ENCODE measurements around the gene NOL9.
"Not testable (repeated sequence)": the region's sequence is repeated elsewhere in the genome, so short reads cannot be mapped to it uniquely, and the experiment has no call there.

NOL9 gene

DNA sequence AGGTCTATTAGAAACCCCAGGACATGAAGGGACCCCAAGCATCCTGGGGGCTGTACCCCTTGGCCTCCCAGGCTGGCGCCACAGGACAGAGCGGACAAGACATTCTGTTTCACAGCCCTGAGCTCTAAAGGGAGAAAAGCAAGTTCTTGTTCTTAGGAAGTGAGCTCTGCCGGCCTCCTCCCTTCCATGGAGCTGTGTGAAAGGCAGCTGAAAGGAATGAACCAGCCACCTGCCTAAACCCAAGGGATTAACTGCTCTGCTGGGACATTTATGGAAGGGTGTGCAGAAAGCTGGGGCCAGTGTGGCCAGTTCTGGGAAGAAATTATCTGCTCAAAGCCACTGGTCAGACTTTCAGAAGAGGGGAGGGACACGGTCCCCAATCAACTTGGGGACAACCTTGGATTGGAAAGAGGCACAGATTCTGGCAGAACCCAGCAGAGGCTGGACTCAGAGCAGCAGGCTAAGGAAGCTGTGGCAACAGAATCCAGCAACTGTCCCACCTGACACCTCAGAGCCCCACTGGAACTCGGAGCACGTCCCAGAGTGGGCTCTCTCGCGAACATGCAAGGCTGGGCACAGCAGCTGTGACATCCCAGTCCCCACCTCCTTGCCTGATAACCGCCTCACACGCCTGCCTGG lies 46.2 kb upstream of the NOL9 start:
- DNase-seq = no peak
- Histone ChIP-seq H3K4me1 (no peaks in the 10 kb centered on the region; the same call in 1 of the 2 replicates), H3K9me3 (no peaks in the 10 kb centered on the region), H3K36me3 (peaks cover 15% of the 10 kb centered on the region), H3K27me3 (no peaks in the 10 kb centered on the region), H3K4me3 (ENCODE audit: low read depth, low read length) (peak overlapping the region; percentile 81)
- TF ChIP-seq, protein P1, sequence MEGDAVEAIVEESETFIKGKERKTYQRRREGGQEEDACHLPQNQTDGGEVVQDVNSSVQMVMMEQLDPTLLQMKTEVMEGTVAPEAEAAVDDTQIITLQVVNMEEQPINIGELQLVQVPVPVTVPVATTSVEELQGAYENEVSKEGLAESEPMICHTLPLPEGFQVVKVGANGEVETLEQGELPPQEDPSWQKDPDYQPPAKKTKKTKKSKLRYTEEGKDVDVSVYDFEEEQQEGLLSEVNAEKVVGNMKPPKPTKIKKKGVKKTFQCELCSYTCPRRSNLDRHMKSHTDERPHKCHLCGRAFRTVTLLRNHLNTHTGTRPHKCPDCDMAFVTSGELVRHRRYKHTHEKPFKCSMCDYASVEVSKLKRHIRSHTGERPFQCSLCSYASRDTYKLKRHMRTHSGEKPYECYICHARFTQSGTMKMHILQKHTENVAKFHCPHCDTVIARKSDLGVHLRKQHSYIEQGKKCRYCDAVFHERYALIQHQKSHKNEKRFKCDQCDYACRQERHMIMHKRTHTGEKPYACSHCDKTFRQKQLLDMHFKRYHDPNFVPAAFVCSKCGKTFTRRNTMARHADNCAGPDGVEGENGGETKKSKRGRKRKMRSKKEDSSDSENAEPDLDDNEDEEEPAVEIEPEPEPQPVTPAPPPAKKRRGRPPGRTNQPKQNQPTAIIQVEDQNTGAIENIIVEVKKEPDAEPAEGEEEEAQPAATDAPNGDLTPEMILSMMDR (IDR thresholded peaks at IDR 0.05; ENCODE audit: low read depth, low read length) = no peak

DNA sequence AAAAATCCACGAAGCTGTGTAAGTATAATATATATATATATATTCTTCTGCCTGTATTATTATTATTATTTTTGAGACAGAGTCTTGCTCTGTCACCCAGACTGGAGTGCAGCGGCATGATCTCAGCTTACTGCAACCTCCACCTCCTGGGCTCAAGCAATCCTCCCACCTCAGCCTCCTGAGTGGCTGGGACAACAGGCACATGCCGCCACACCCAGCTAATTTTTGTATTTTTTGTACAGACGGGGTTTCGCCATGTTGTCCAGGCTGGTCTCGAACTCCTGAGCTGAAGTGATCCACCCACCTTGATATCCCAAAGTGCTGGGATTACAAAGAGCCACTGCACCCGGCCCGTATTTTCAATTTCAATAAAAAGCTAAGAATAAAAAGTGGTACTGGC lies 45.7 kb upstream of the NOL9 start:
- H3K4me1 ChIP-seq, H3K27me3 ChIP-seq, H3K9me3 ChIP-seq, DNase-seq: not testable (repeated sequence)
- Histone ChIP-seq H3K4me3 (ENCODE audit: low read depth, low read length) (peak overlapping the region; percentile 81), H3K36me3 (peaks cover 20% of the 10 kb centered on the region)

DNA sequence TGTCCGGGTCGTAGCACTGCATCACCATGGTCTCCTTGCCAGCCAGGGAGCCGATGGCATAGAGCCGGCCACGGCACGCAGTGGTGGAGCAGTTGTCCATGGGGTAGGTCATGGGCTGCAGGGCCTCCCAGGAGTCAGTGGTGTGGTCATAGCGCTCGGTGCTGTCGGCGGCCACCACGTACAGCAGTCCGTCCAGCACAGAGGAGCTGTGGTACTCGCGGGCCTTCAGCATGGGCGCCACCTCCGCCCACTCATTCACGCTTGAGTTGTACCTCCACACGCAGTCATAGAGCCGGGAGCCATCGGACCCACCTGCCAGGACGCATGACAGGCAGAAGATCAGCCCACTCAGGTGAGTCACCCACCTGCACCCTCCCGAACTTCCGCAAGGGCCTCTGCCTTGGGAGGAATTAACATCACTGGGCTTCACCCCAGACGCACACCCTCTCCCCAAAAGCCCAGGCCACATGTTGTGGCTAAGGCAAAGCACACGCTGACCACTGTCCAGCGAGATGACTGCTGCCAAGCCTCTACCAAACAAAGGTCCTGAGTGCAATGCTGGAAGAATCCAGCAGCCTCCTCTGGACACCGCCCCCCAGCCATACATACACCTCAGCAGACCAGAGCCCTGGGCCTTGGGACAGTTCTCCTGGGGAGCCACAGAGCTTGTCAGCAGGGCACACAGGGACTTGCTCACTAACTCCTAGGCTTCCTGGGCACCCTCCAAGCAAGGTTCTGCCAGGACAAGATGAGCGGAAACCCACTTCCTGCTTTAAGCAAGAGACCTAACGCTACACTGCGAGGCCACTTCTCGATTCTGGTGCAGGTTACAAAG lies 45.0 kb upstream of the NOL9 start:
- Histone ChIP-seq H3K4me3 (ENCODE audit: low read depth, low read length) (no peak overlapping the region), H3K36me3 (peaks cover 20% of the 10 kb centered on the region), H3K27me3 (no peaks in the 10 kb centered on the region), H3K4me1 (no peaks in the 10 kb centered on the region; the same call in 1 of the 2 replicates), H3K9me3 (no peaks in the 10 kb centered on the region)
- TF ChIP-seq, protein P1 (IDR thresholded peaks at IDR 0.05; ENCODE audit: low read depth, low read length) = no peak
- DNase-seq = no peak

DNA sequence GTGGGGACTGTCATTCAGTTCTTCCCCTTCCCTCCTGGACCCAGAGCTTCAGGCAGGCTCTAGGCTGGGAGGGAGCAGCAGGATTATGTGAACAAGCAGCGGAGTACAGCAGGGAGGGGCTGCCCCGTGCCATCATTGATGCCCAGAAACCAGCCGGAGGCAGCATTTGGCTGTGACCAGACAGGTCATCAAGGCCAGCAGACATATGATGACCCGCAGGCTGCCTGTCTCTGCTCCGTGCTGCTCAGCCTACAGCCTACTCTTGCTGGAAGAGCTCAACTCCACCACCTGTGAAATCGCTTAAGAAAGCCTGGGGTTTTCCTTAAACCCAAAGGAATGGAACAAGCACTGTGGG lies 43.4 kb upstream of the NOL9 start:
- DNase-seq = no peak
- Histone ChIP-seq H3K36me3 (peaks cover 35% of the 10 kb centered on the region), H3K27me3 (no peaks in the 10 kb centered on the region), H3K9me3 (no peaks in the 10 kb centered on the region), H3K4me3 (ENCODE audit: low read depth, low read length) (no peak overlapping the region), H3K4me1 (no peaks in the 10 kb centered on the region)
- TF ChIP-seq, protein P1 (IDR thresholded peaks at IDR 0.05; ENCODE audit: low read depth, low read length) = no peak

DNA sequence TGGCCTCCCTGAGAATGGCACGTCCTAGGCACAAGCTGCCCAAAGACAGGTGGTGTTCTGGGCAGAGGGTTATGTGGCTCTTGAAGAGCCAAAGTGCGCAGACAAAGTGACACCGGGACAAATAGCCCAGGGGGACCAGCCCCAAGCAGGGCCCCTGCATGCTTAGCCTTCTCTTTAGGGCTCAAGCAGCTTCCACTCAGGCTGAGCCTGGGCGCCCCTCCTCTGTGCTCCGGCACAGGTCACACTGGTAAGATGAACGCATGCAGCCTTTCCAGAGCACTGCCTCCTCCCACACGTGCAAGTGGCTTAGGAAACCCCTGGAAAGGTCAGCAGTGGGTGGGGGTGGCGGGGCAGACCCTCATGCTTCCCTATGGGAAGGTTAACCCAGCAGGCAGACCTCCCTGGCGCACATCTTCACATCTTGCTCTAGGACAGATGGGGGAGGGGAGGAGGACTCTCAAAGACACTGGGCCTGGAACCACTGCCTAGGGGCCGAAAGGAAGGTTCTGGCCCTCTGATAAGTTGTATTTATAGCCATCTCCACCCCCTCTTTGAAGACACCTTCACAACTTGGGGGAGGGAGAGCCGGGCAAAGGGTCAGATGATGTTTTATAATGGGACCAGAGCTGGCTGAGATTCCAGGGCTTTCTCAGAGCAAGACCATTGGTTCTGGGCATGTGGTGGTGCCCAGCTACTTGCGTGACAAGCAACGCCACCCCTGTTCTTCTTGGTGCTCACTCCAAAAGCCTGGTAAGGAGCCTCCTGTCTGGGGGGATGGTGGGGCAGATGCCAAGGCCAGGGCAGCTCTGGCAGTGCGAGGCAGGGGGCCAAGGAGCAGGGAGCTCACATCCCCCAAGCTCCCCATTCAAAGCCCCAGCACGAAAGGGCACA lies 42.8 kb upstream of the NOL9 start:
- Histone ChIP-seq H3K4me1 (no peaks in the 10 kb centered on the region), H3K36me3 (peaks cover 39% of the 10 kb centered on the region), H3K9me3 (no peaks in the 10 kb centered on the region), H3K4me3 (ENCODE audit: low read depth, low read length) (no peak overlapping the region), H3K27me3 (no peaks in the 10 kb centered on the region)
- no peak for DNase-seq
- TF ChIP-seq, protein P1 (IDR thresholded peaks at IDR 0.05; ENCODE audit: low read depth, low read length) = no peak

DNA sequence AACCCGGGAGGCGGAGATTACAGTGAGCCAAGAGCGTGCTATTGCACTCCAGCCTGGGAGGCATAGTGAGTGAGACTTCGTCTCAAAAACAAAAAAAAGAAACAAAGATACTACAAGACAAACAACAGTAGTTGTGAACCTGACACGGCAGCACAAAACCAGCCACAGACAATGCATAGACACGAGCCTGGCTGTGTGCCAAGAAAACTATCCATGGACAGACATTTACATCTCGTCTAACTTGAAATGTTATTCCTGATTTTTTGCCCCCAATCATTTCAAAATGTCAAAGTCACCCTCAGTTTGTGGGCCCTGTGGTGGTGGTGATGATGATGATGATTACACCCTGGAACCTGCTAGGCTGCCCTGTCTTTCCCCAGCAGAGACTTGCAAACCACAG lies 42.0 kb upstream of the NOL9 start:
- Histone ChIP-seq H3K36me3 (peaks cover 39% of the 10 kb centered on the region), H3K4me1 (no peaks in the 10 kb centered on the region), H3K27me3 (no peaks in the 10 kb centered on the region), H3K4me3 (ENCODE audit: low read depth, low read length) (no peak overlapping the region), H3K9me3 (no peaks in the 10 kb centered on the region)
- TF ChIP-seq, protein P1 (IDR thresholded peaks at IDR 0.05; ENCODE audit: low read depth, low read length) = no peak
- no peak for DNase-seq
